ENCODE data around the gene SPATA6L. TPM values are rescaled to one million over a fixed set of nuclear protein-coding genes. Genes with fewer than 3 reads are reported as not detected.

The SPATA6L gene
- polyA plus RNA-seq (2014; cell fraction: cytosol; rRNA removed), result not detected in 2 replicates
- not detected in 2 replicates for polyA plus RNA-seq (2014; cell fraction: nucleus; rRNA removed)

GRCh38 chr9:4666042-4666699, at the start of gene SPATA6L:
SPATA6L (minus strand) TSS chr9:4666480; CDS start chr9:4666250, 230 bp downstream.
- DNase-seq (ENCODE audit: low spot score), result peak; percentile 4

- no peak for DNase-seq (ENCODE audit: low spot score)
Observed at GRCh38 chr9:4714266-4715016, 48.2 kb upstream of the SPATA6L start.

GRCh38 chr9:4713849-4714248, 47.6 kb upstream of the SPATA6L start:
- peak; percentile 1 for DNase-seq (ENCODE audit: low spot score)

GRCh38 chr9:4709380-4709779, 43.1 kb upstream of the SPATA6L start:
- DNase-seq (ENCODE audit: low spot score), result no peak

- DNase-seq (ENCODE audit: low spot score), result no peak
Observed at GRCh38 chr9:4706971-4707622, 40.8 kb upstream of the SPATA6L start.

GRCh38 chr9:4706021-4706420, 39.7 kb upstream of the SPATA6L start:
- no peak for DNase-seq (ENCODE audit: low spot score)

- DNase-seq (ENCODE audit: low spot score), result no peak
Observed at GRCh38 chr9:4704129-4704528, 37.8 kb upstream of the SPATA6L start.

GRCh38 chr9:4701526-4701925, 35.2 kb upstream of the SPATA6L start:
- DNase-seq (ENCODE audit: low spot score), result no peak

GRCh38 chr9:4700932-4701331, 34.7 kb upstream of the SPATA6L start:
- no peak for DNase-seq (ENCODE audit: low spot score)

GRCh38 chr9:4700091-4700490, 33.8 kb upstream of the SPATA6L start:
- no peak for DNase-seq (ENCODE audit: low spot score)

GRCh38 chr9:4691795-4692194, 25.5 kb upstream of the SPATA6L start:
- no peak for DNase-seq (ENCODE audit: low spot score)

- DNase-seq (ENCODE audit: low spot score), result no peak
Observed at GRCh38 chr9:4690144-4690543, 23.9 kb upstream of the SPATA6L start.

GRCh38 chr9:4689687-4690104, 23.4 kb upstream of the SPATA6L start:
- DNase-seq (ENCODE audit: low spot score), result no peak

- DNase-seq (ENCODE audit: low spot score), result no peak
Observed at GRCh38 chr9:4689021-4689420, 22.7 kb upstream of the SPATA6L start.

GRCh38 chr9:4686584-4686983, 20.3 kb upstream of the SPATA6L start:
- no peak for DNase-seq (ENCODE audit: low spot score)

GRCh38 chr9:4686112-4686511, 19.8 kb upstream of the SPATA6L start:
- no peak for DNase-seq (ENCODE audit: low spot score)

- DNase-seq (ENCODE audit: low spot score), result no peak
Observed at GRCh38 chr9:4684820-4685219, 18.5 kb upstream of the SPATA6L start.

- DNase-seq (ENCODE audit: low spot score), result no peak
Observed at GRCh38 chr9:4680750-4681149, 14.5 kb upstream of the SPATA6L start.

GRCh38 chr9:4680173-4680525, 13.9 kb upstream of the SPATA6L start:
- DNase-seq (ENCODE audit: low spot score), result no peak

- DNase-seq (ENCODE audit: low spot score), result peak; percentile 86
Observed at GRCh38 chr9:4679268-4680172, 13.2 kb upstream of the SPATA6L start, which contains the start of gene CDC37L1. CDC37L1 (plus strand) TSS chr9:4679569; CDS start chr9:4679768, 199 bp downstream.

- peak; percentile 12 for DNase-seq (ENCODE audit: low spot score)
Observed at GRCh38 chr9:4678679-4679267, 12.5 kb upstream of the SPATA6L start.

Measured in SK-N-DZ (cell line).